ENCODE measurements around the gene ZNF837.
"Not testable (repeated sequence)": the region's sequence is repeated elsewhere in the genome, so short reads cannot be mapped to it uniquely, and the experiment has no call there.

Gene ZNF837

DNA sequence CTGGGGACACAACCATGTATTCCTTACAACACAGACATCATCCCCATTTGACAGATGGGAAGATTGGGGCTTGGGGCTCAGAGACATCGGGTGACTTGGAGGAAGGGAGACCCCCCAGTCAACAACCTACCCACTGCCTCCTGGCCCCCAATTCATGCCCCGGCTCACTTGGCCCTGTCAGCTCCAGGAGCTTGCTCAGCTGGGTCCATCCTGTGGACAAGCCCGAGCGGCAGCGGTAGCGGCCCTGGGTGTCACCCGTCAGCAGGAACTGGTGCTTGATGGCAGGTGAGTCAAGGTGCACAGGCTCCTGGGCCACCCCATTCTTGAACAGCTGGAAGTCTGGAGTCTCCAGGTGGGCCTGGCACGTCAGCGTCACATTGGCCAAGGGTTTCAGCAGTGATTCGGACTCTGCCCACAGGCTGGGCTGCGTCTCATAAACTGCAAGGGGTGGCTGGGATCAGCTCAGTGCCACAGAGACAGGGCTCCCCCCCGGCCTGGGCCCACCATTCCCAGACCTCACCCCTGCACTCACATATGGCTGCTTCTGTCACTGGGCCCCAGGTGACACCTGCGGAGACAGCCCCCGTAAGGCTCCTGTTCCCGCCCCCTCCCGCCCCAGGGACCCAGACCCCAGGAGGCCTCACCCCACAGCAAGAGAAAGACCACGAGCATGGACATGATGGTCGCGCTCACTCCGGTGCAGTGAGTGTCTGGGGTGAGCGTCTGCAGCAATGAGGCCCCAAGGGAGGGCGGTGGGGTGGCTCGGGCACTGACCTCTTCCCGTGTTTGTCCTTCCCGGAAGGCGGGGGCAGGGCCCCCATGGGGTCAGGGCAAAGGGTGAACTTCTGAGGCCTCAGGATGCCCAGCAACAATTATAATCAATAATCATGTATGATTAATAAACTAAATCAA lies 27.8 kb downstream of the ZNF837 start, which contains the start of gene A1BG:
Gene A1BG, minus strand, starts transcription at position 733 of the 912 bp plus-strand sequence. Its CDS starts 55 bp downstream, at position 678.
- H3K4me3 ChIP-seq (replicated peaks; ENCODE audit: low read depth, low read length) = no peak within 1 kb of the TSS
- DNase-seq (ENCODE audit: low read depth) = no peak
- no peak for TF ChIP-seq CTCF (IDR thresholded peaks at IDR 0.05; ENCODE audit: low read length, missing control alignments)

DNA sequence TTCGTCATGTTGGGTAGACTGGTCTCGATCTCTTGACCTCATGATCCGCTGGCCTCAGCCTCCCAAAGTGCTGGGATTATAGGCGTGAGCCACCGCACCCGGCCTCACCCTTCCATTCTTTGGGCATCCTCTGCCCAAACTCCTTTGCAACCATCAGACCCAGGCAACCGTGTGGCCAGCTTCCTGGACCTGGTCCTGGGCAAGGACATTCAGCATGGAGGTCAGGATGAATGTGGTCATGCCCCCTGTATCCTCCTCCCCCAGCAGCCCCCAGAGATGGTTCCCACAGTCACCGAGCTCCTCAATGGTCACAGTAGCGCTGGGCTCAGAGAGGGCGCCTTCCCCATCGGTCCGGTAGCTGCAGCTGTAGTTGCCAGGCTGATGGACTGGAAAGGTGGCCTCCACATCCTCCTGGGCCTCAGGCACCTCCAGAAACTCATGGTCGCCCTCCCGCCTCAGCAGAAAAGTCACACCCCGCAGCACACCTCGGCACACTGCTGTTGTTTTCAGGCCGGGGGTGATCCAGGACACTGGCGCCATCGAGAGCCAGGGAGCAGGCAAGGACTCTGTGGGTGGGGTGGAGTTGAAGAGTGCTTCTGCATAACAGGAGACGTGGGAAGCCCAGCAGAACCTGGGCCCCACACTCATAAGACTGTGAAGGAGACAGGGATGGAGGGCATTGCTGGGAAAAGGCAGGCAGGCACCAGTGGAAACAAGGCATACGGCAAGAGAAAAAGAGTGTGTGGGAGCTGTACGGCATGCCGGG lies 28.7 kb downstream of the ZNF837 start:
- TF ChIP-seq CTCF (IDR thresholded peaks at IDR 0.05; ENCODE audit: low read length, missing control alignments) = no peak
- DNase-seq (ENCODE audit: low read depth) = no peak
- no peak overlapping the region for H3K4me3 ChIP-seq (replicated peaks; ENCODE audit: low read depth, low read length)

DNA sequence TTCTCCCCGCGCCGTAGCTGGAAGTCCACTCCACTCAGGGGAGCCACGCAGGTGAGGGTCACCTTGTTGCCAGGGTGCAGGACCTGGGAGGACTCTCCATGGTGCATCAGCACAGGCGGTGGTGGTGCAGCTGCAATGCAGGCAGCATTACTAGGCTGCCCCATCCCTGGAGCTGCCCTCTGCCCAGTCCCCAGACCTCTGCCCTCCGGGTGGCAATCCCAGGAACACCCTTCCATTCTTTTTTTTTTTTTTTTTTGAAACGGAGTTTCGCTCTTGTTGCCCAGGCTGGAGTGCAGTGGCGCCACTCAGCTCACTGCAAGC lies 29.3 kb downstream of the ZNF837 start:
- no peak overlapping the region for H3K4me3 ChIP-seq (replicated peaks; ENCODE audit: low read depth, low read length)
- DNase-seq (ENCODE audit: low read depth) = no peak
- no peak for TF ChIP-seq CTCF (IDR thresholded peaks at IDR 0.05; ENCODE audit: low read length, missing control alignments)

GRCh38 chr19:58350871-58351557 lies 29.8 kb downstream of the ZNF837 start:
- DNase-seq (ENCODE audit: low read depth) = no peak
- TF ChIP-seq CTCF (IDR thresholded peaks at IDR 0.05; ENCODE audit: low read length, missing control alignments) = no peak
- no peak overlapping the region for H3K4me3 ChIP-seq (replicated peaks; ENCODE audit: low read depth, low read length)

- H3K4me3 ChIP-seq (replicated peaks; ENCODE audit: low read depth, low read length) = no peak overlapping the region
- DNase-seq (ENCODE audit: low read depth) = no peak
- TF ChIP-seq CTCF (IDR thresholded peaks at IDR 0.05; ENCODE audit: low read length, missing control alignments) = no peak
Measured at GRCh38 chr19:58350001-58350861, 30.6 kb downstream of the ZNF837 start.

DNA sequence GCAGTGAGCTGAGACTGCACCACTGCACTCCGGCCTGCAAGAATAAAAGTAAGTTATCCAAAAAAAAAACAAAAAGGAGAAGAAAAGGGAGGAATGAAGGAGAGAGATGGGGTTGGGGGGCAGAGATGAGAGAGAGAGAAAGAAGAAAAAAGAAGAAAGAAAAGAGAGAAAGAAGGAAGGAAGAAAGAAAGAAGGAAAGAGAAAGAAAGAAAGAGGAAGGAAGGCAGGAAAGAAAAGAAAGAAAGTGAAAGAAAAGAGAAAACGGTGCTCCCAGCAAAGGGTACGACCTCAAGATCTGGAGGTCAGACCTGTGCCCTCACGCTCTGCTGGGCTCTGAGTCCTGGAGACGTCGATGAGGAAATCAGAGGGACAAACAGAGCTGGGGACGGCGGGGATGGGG lies 31.2 kb downstream of the ZNF837 start:
- no peak overlapping the region for H3K4me3 ChIP-seq (replicated peaks; ENCODE audit: low read depth, low read length)
- DNase-seq (ENCODE audit: low read depth) = no peak
- TF ChIP-seq CTCF (IDR thresholded peaks at IDR 0.05; ENCODE audit: low read length, missing control alignments) = no peak

- peak overlapping the region; percentile 77 for H3K4me3 ChIP-seq (replicated peaks; ENCODE audit: low read depth, low read length)
- not testable (repeated sequence) for DNase-seq (ENCODE audit: low read depth)
Measured at GRCh38 chr19:58348080-58348479, 32.8 kb downstream of the ZNF837 start.

Measured in fibroblast of pulmonary artery (primary cell).